HFFc6 (cell line): Measurements from ENCODE around the gene PHACTR1. TPM values are rescaled to one million over a fixed set of nuclear protein-coding genes. Genes with fewer than 3 reads are reported as not detected.

Experiments used
- DNase-seq: peaks from one replicate; pipeline ENCODE4 v3.0.0-alpha.2; 2018
- H3K27ac Mint-ChIP-seq: 2 replicates; pipeline ENCODE4 v1.8.0; 2020; ENCODE audit warnings: mild to moderate bottlenecking, mixed read lengths
- H3K27me3 Mint-ChIP-seq: 2 replicates; pipeline ENCODE4 v1.8.0; 2021; ENCODE audit warnings: mild to moderate bottlenecking, moderate library complexity, mixed read lengths; ENCODE audit not compliant: insufficient read depth
- H3K36me3 Mint-ChIP-seq: 2 replicates; pipeline ENCODE4 v1.8.0; 2021; ENCODE audit warnings: low read depth, mixed read lengths
- H3K4me1 Mint-ChIP-seq: 2 replicates; pipeline ENCODE4 v1.8.0; 2020; ENCODE audit warnings: low read depth, mixed read lengths
- H3K4me3 Mint-ChIP-seq: 2 replicates; pipeline ENCODE4 v1.8.0; 2020; ENCODE audit warnings: mild to moderate bottlenecking, moderate library complexity, mixed read lengths
- H3K9me3 Mint-ChIP-seq: 2 replicates; pipeline ENCODE4 v1.8.0; 2020; ENCODE audit warnings: mild to moderate bottlenecking, mixed read lengths
- CTCF ChIP-seq: fragments of 200-600 bp; sonication (generic); IDR thresholded peaks from 2 replicates; pipeline ENCODE4 v1.5.0; 2021; ENCODE audit warnings: antibody characterized with exemption, mild to moderate bottlenecking
- total RNA-seq, 6 experiments: library from RNA; stranded (reverse); fragmentation: NEBNext Ultra II Directional; extraction: Animal tissue kit (Norgen Biotek cat#: 25700); gene quantifications; 2 replicates in 1 of 6; 3 replicates in 5 of 6; pipeline ENCODE4 v1.2.3, GENCODE V29; 2021

PHACTR1 gene
- total RNA-seq, 6 experiments from 2014 or later, result 2.5 to 4.7 (median 3.9) TPM

DNA sequence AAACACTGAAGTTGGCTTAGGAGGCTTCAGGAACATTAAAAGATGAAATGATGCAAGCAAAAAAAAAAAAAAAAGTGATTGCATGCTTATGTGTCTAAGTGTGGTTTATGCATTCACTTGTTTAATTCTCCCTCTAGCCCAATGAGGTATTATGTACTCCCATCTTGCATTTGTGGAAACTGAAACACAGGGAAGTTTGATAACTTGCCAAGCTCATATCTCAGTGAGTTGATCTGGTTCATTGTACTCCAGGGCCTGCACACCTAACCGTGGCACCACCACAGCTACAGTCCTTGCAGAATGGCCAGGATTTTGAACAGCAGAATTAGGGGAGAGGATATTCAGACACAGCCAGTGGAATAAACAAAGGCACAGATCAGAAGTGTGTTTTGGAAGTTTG is 360.6 kb downstream of the PHACTR1 start:
- Mint-ChIP-seq H3K36me3 (no peaks in the 10 kb centered on the region), H3K27me3 (peaks cover 7% of the 10 kb centered on the region), H3K4me1 (peaks cover 13% of the 10 kb centered on the region), H3K4me3 (no peak overlapping the region), H3K9me3 (no peaks in the 10 kb centered on the region), H3K27ac (no peak overlapping the region)
- DNase-seq, result no peak
- TF ChIP-seq CTCF, result no peak

- DNase-seq, result no peak
- no peaks in the 10 kb centered on the region for H3K36me3 Mint-ChIP-seq
- H3K4me3 Mint-ChIP-seq, result no peak overlapping the region
- peaks cover 6% of the 10 kb centered on the region; the same call in 1 of the 2 replicates for H3K4me1 Mint-ChIP-seq
- H3K27me3 Mint-ChIP-seq, result peaks cover 5% of the 10 kb centered on the region
- H3K9me3 Mint-ChIP-seq, result no peaks in the 10 kb centered on the region
- no peak overlapping the region for H3K27ac Mint-ChIP-seq
- TF ChIP-seq CTCF, result no peak
These were observed 362.6 kb downstream of the PHACTR1 start for GRCh38 chr6:13079096-13079723.

GRCh38 chr6:13080462-13081188 is 364.1 kb downstream of the PHACTR1 start:
- no peaks in the 10 kb centered on the region for H3K9me3 Mint-ChIP-seq
- H3K27ac Mint-ChIP-seq, result no peak overlapping the region
- peaks cover 5% of the 10 kb centered on the region for H3K27me3 Mint-ChIP-seq
- no peaks in the 10 kb centered on the region for H3K36me3 Mint-ChIP-seq
- H3K4me1 Mint-ChIP-seq, result peaks cover 6% of the 10 kb centered on the region; the same call in 1 of the 2 replicates
- no peak for DNase-seq
- no peak overlapping the region for H3K4me3 Mint-ChIP-seq
- no peak for TF ChIP-seq CTCF

GRCh38 chr6:13081189-13081563 is 364.6 kb downstream of the PHACTR1 start:
- DNase-seq, result no peak
- H3K27ac Mint-ChIP-seq, result no peak overlapping the region
- TF ChIP-seq CTCF, result no peak
- peaks cover 5% of the 10 kb centered on the region for H3K27me3 Mint-ChIP-seq
- no peaks in the 10 kb centered on the region for H3K9me3 Mint-ChIP-seq
- no peaks in the 10 kb centered on the region for H3K36me3 Mint-ChIP-seq
- H3K4me3 Mint-ChIP-seq, result no peak overlapping the region
- H3K4me1 Mint-ChIP-seq, result peaks cover 6% of the 10 kb centered on the region; the same call in 1 of the 2 replicates

- no peaks in the 10 kb centered on the region for H3K9me3 Mint-ChIP-seq
- no peak overlapping the region for H3K4me3 Mint-ChIP-seq
- H3K27me3 Mint-ChIP-seq, result peaks cover 2% of the 10 kb centered on the region; the same call in 1 of the 2 replicates
- no peak overlapping the region for H3K27ac Mint-ChIP-seq
- H3K36me3 Mint-ChIP-seq, result no peaks in the 10 kb centered on the region
- no peak for DNase-seq
- TF ChIP-seq CTCF, result no peak
- H3K4me1 Mint-ChIP-seq, result peaks cover 8% of the 10 kb centered on the region
These were observed 372.9 kb downstream of the PHACTR1 start for GRCh38 chr6:13089296-13089994.
